H9 (cell line): ENCODE results near the gene MTURN. TPM values are rescaled to one million over a fixed set of nuclear protein-coding genes. Genes with fewer than 3 reads are reported as not detected.

ENCODE experiments used
- DNase-seq: peaks from one replicate; pipeline ENCODE4 v3.0.0-alpha.2; 2017
- H2AFZ ChIP-seq: one replicate; pipeline ENCODE4 v1.6.1; 2013; ENCODE audit warnings: mild to moderate bottlenecking, low read length, control low read depth, moderate library complexity
- H2AK5ac ChIP-seq: 2 replicates; pipeline ENCODE4 v1.6.1; 2013; ENCODE audit warnings: low read length, control low read depth, mixed read lengths; ENCODE audit not compliant: insufficient read length
- H2BK120ac ChIP-seq: one replicate; pipeline ENCODE4 v1.6.1; 2013; ENCODE audit warnings: low read depth, mild to moderate bottlenecking, low read length, control low read depth, inconsistent platforms; ENCODE audit not compliant: poor library complexity, severe bottlenecking
- H2BK12ac ChIP-seq: 2 replicates; pipeline ENCODE4 v1.6.1; 2013; ENCODE audit warnings: low read length, control low read depth, mixed read lengths, low read depth; ENCODE audit not compliant: insufficient read length
- H2BK15ac ChIP-seq: 2 replicates; pipeline ENCODE4 v1.6.1; 2013; ENCODE audit warnings: low read depth, low read length, control low read depth
- H2BK20ac ChIP-seq: one replicate; pipeline ENCODE4 v1.6.1; 2013; ENCODE audit warnings: low read depth, mild to moderate bottlenecking, low read length, control low read depth, inconsistent platforms; ENCODE audit not compliant: poor library complexity, severe bottlenecking
- H2BK5ac ChIP-seq: 2 replicates; pipeline ENCODE4 v1.6.1; 2013; ENCODE audit warnings: low read length, control low read depth, mixed read lengths; ENCODE audit not compliant: insufficient read length
- H3K14ac ChIP-seq: 2 replicates; pipeline ENCODE4 v1.6.1; 2013; ENCODE audit warnings: low read length, control low read depth; ENCODE audit not compliant: insufficient read depth
- H3K18ac ChIP-seq: 2 replicates; pipeline ENCODE4 v1.6.1; 2013; ENCODE audit warnings: low read depth, mild to moderate bottlenecking, mixed read lengths, low read length, control low read depth; ENCODE audit not compliant: insufficient read length
- H3K23ac ChIP-seq: 2 replicates; pipeline ENCODE4 v1.6.1; 2013; ENCODE audit warnings: low read length, control low read depth, mixed read lengths, low read depth; ENCODE audit not compliant: insufficient read length
- H3K23me2 ChIP-seq: 2 replicates; pipeline ENCODE4 v1.6.1; 2013; ENCODE audit warnings: low read depth, mild to moderate bottlenecking, mixed read lengths, low read length, control low read depth; ENCODE audit not compliant: insufficient read length, poor library complexity, severe bottlenecking
- H3K27ac ChIP-seq: 2 replicates; pipeline ENCODE4 v1.5.1; 2013; ENCODE audit warnings: low read length, control low read depth, mixed read lengths, low read depth; ENCODE audit not compliant: insufficient read length
- H3K27me3 ChIP-seq: 2 replicates; pipeline ENCODE4 v1.6.1; 2013; ENCODE audit warnings: low read length, control low read depth, inconsistent platforms; ENCODE audit not compliant: insufficient read depth
- H3K4ac ChIP-seq: 2 replicates; pipeline ENCODE4 v1.6.1; 2013; ENCODE audit warnings: low read depth, mild to moderate bottlenecking, control low read depth, inconsistent platforms, low read length, moderate library complexity
- H3K4me1 ChIP-seq: 2 replicates; pipeline ENCODE4 v1.6.1; 2013; ENCODE audit warnings: low read length, control low read depth, inconsistent platforms; ENCODE audit not compliant: insufficient read depth
- H3K4me2 ChIP-seq: 2 replicates; pipeline ENCODE4 v1.6.1; 2013; ENCODE audit warnings: low read length, control low read depth, mixed read lengths; ENCODE audit not compliant: insufficient read length, insufficient read depth
- H3K56ac ChIP-seq: 2 replicates; pipeline ENCODE4 v1.6.1; 2013; ENCODE audit warnings: low read depth, mild to moderate bottlenecking, mixed read lengths, low read length, control low read depth; ENCODE audit not compliant: insufficient read length
- H3K79me1 ChIP-seq: 2 replicates; pipeline ENCODE4 v1.6.1; 2013; ENCODE audit warnings: low read depth, mild to moderate bottlenecking, moderate library complexity, low read length, control low read depth, inconsistent platforms; ENCODE audit not compliant: insufficient read depth, poor library complexity, severe bottlenecking
- H3K79me2 ChIP-seq: 2 replicates; pipeline ENCODE4 v1.6.1; 2013; ENCODE audit warnings: low read length, control low read depth, inconsistent platforms; ENCODE audit not compliant: insufficient read depth
- H3K9ac ChIP-seq: 2 replicates; pipeline ENCODE4 v1.6.1; 2013; ENCODE audit warnings: low read length, control low read depth, mixed read lengths; ENCODE audit not compliant: insufficient read length; ENCODE audit errors: extremely low read depth
- H3K9me3 ChIP-seq: one replicate; pipeline ENCODE4 v1.6.1; 2013; ENCODE audit warnings: low read depth, low read length, inconsistent platforms; ENCODE audit not compliant: control insufficient read depth
- H3T11ph ChIP-seq: one replicate; pipeline ENCODE4 v1.6.1; 2013; ENCODE audit warnings: mild to moderate bottlenecking, low read length, control low read depth, inconsistent platforms
- H4K20me1 ChIP-seq: one replicate; pipeline ENCODE4 v1.6.1; 2013; ENCODE audit not compliant: control insufficient read depth, insufficient read length, insufficient read depth
- H4K5ac ChIP-seq: 2 replicates; pipeline ENCODE4 v1.6.1; 2013; ENCODE audit warnings: low read depth, mild to moderate bottlenecking, mixed read lengths, low read length, control low read depth; ENCODE audit not compliant: insufficient read length
- H4K8ac ChIP-seq: replicated peaks from 2 replicates; pipeline ENCODE4 v1.6.1; 2013; ENCODE audit warnings: low read length, control low read depth, mixed read lengths, low read depth; ENCODE audit not compliant: insufficient read length
- H4K91ac ChIP-seq: 2 replicates; pipeline ENCODE4 v1.6.1; 2013; ENCODE audit warnings: low read depth, mild to moderate bottlenecking, moderate library complexity, mixed read lengths, low read length, control low read depth; ENCODE audit not compliant: insufficient read length
- H3K27ac Mint-ChIP-seq, 3 experiments: 2 replicates in 2 of 3; 3 replicates in 1 of 3; pipeline ENCODE4 v1.8.0; 2020 to 2021; ENCODE audit warnings: mixed read lengths in 3 of 3, mild to moderate bottlenecking in 1 of 3, moderate library complexity in 1 of 3
- H3K27me3 Mint-ChIP-seq: 2 replicates; pipeline ENCODE4 v1.8.0; 2021; ENCODE audit warnings: low read depth, mild to moderate bottlenecking, moderate library complexity, mixed read lengths
- H3K36me3 Mint-ChIP-seq, 3 experiments: 2 replicates in 2 of 3; 3 replicates in 1 of 3; pipeline ENCODE4 v1.8.0; 2020 to 2021; ENCODE audit warnings: low read depth in 3 of 3, mixed read lengths in 3 of 3; ENCODE audit not compliant: insufficient read depth in 1 of 3
- H3K4me1 Mint-ChIP-seq, 2 experiments: 2 replicates each; pipeline ENCODE4 v1.8.0; 2020; ENCODE audit warnings: mixed read lengths in 2 of 2
- H3K4me3 Mint-ChIP-seq, 2 experiments: 2 replicates in 1 of 2; 3 replicates in 1 of 2; pipeline ENCODE4 v1.8.0; 2020 to 2021; ENCODE audit warnings: mild to moderate bottlenecking in 2 of 2, mixed read lengths in 2 of 2, moderate library complexity in 1 of 2
- H3K9me3 Mint-ChIP-seq, 2 experiments: 2 replicates in 1 of 2; 3 replicates in 1 of 2; pipeline ENCODE4 v1.8.0; 2020; ENCODE audit warnings: mild to moderate bottlenecking in 2 of 2, mixed read lengths in 2 of 2, moderate library complexity in 1 of 2
- CTCF ChIP-seq: fragments of 200-600 bp; sonication (generic); conservative IDR thresholded peaks from 3 replicates; pipeline ENCODE4 v1.8.0; 2021; ENCODE audit warnings: antibody characterized with exemption, mild to moderate bottlenecking
- WGBS: extraction: QIAGEN DNeasy Blood & Tissue Kit; methylation state at CpG from one replicate; pipeline ENCODE4 v1.1.7; 2013; ENCODE audit warnings: missing lambda C conversion rate, low lambda C conversion rate, mixed read lengths; ENCODE audit not compliant: insufficient read length; ENCODE audit errors: extremely low coverage; 5-methylcytosine and 5-hydroxymethylcytosine counted together
- total RNA-seq: library from RNA; stranded (reverse); gene quantifications from 2 replicates; pipeline ENCODE4 v1.2.1, GENCODE V29; 2021

MTURN gene
- total RNA-seq, 1 experiment from 2014 or later = 3.4 TPM

GRCh38 chr7:30201161-30201666, 66.4 kb downstream of the MTURN start:
- H3K79me2 ChIP-seq = no peaks in the 10 kb centered on the region
- H3K23me2 ChIP-seq = no peaks in the 10 kb centered on the region
- H2AFZ ChIP-seq = no peak overlapping the region
- no peak overlapping the region for H3K18ac ChIP-seq
- no peak overlapping the region for H3K9ac ChIP-seq
- no peaks in the 10 kb centered on the region for H3K4me1 ChIP-seq
- H4K20me1 ChIP-seq = no peaks in the 10 kb centered on the region
- no peaks in the 10 kb centered on the region for H3K79me1 ChIP-seq
- H3K23ac ChIP-seq = no peak overlapping the region
- H4K91ac ChIP-seq = no peak overlapping the region
- no peak overlapping the region for H2BK5ac ChIP-seq
- H3K27ac Mint-ChIP-seq = no peak overlapping the region
- no CpG with 5 or more reads among the region's 5 CpGs for WGBS
- H3K4me2 ChIP-seq = no peak overlapping the region
- no peak overlapping the region for H2AK5ac ChIP-seq
- no peak for DNase-seq
- H2BK20ac ChIP-seq = no peak overlapping the region
- no peak overlapping the region for H3K4ac ChIP-seq
- H4K5ac ChIP-seq = no peak overlapping the region
- no peaks in the 10 kb centered on the region for H3K27me3 ChIP-seq
- H2BK15ac ChIP-seq = no peak overlapping the region
- H2BK12ac ChIP-seq = no peak overlapping the region
- no peak for TF ChIP-seq CTCF
- no peak overlapping the region for H4K8ac ChIP-seq
- H3K4me1 Mint-ChIP-seq = no peaks in the 10 kb centered on the region
- H3T11ph ChIP-seq = no peak overlapping the region
- H3K27me3 Mint-ChIP-seq = peaks cover 5% of the 10 kb centered on the region; the same call in 1 of the 2 replicates
- peaks cover 8 to 22% (median 19%) of the 10 kb centered on the region in 3 experiments for H3K36me3 Mint-ChIP-seq
- H3K14ac ChIP-seq = no peak overlapping the region
- no peak overlapping the region for H2BK120ac ChIP-seq
- H3K9me3 Mint-ChIP-seq = peaks cover 20 to 24% of the 10 kb centered on the region in 2 experiments
- no peak overlapping the region for H3K56ac ChIP-seq
- peaks cover 4% of the 10 kb centered on the region for H3K9me3 ChIP-seq
- H3K4me3 Mint-ChIP-seq = no peak overlapping the region
- H3K27ac ChIP-seq = no peak overlapping the region
